Heart left ventricle (tissue), 13 donors: ENCODE measurements around the gene ABCF1.

Source experiments
- POLR2A ChIP-seq, 2 donors: fragments of 450-650 bp; IDR thresholded peaks; one replicate each; pipeline ENCODE4 v1.6.1; 2017; ENCODE audit warnings: antibody characterized with exemption in 2 of 2, mild to moderate bottlenecking in 2 of 2, moderate library complexity in 2 of 2
- TF ChIP-seq, protein P1 (sequence below), 12 donors: fragments of 200-600 bp; sonication (generic) in 4 of 12; IDR thresholded peaks; one replicate each; pipeline versions ENCODE4 v1.5.0 to v1.8.0; 2018 to 2022; ENCODE audit warnings: antibody characterized with exemption in 12 of 12, mild to moderate bottlenecking in 5 of 12
- donor health status: ischemic (EF 13 %, LVEDD 7.1; RV severe dilation, severe dysfunction).
- donor health status: DM: no; HTN: yes; CAD: no.
- donor health status: DM: no; HTN: no; CAD: no.
- donor health status: ischemic (EF 25% LVEDD 6.9; RV normal size, moderate dysfunction).
- donor health status: ischemic (EF 25% LVEDD 5.7; RV mildly dilated, moderate dysfunction).
- donor health status: ischemic (EF 35%, LVEDD 5.7; RV mildly dilated, moderate dysfunction).
- donor health status: nonischemic (EF 11% LVEDD 7.7; RV severe dilation, severe dysfunction).
- donor health status: DM: yes; HTN: yes; CAD: no.
- donor health status: PGD.
- donor health status: ischemic (EF 29% LVEDD 5.4; RV normal size, mild dysfunction).
- donor health status: nonischemic (EF 23%, LVEDD 6.1; RV moderate dilation, normal function).

DNA sequence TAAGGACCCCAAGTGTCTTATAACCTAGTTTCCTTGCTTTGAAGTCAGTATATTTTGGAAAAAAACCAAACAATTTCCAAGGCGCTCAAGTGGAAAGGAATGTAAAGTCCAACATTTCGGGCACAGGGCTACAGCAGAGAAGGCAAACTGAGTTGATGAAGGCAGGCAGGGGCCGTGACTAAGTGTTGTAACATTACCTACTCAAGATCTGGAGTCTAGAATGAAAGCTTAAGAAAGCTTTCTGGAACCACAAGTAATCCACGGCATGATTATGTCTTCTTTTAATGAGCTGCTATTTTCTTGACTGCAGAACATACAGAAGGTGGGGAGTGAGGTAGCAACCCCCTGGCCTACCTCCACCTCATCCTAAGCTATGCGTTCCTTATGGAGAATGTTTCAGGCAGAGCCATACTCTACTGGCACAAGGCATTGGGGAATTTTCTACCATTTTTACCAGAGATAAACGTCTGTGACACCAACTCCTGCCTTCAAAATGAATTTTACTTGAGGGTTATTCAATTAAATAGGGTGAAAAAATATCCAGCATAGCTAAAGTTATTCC lies 41.5 kb downstream of the ABCF1 start:
- TF ChIP-seq, protein P1, sequence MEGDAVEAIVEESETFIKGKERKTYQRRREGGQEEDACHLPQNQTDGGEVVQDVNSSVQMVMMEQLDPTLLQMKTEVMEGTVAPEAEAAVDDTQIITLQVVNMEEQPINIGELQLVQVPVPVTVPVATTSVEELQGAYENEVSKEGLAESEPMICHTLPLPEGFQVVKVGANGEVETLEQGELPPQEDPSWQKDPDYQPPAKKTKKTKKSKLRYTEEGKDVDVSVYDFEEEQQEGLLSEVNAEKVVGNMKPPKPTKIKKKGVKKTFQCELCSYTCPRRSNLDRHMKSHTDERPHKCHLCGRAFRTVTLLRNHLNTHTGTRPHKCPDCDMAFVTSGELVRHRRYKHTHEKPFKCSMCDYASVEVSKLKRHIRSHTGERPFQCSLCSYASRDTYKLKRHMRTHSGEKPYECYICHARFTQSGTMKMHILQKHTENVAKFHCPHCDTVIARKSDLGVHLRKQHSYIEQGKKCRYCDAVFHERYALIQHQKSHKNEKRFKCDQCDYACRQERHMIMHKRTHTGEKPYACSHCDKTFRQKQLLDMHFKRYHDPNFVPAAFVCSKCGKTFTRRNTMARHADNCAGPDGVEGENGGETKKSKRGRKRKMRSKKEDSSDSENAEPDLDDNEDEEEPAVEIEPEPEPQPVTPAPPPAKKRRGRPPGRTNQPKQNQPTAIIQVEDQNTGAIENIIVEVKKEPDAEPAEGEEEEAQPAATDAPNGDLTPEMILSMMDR (IDR thresholded peaks at IDR 0.05) = no peak
- TF ChIP-seq POLR2A (IDR thresholded peaks at IDR 0.05) = no peak
